Peyer's patch (tissue), 4 donors: ENCODE measurements around the gene TPRX1.

Experiments
- POLR2A ChIP-seq, 2 donors: fragments of 450-650 bp; IDR thresholded peaks; one replicate each; pipeline ENCODE4 v1.5.1; 2017; ENCODE audit warnings: antibody characterized with exemption in 2 of 2, mild to moderate bottlenecking in 2 of 2, moderate library complexity in 2 of 2
- TF ChIP-seq, protein P1 (sequence below), 6 experiments: fragments of 450-650 bp in 4 of 6; fragments of 200-600 bp in 2 of 6; sonication (generic) in 1 of 6; IDR thresholded peaks; one replicate each; pipeline ENCODE4 v1.5.1; 2017 to 2019; ENCODE audit warnings: antibody characterized with exemption in 6 of 6, mild to moderate bottlenecking in 3 of 6, moderate library complexity in 1 of 6

DNA sequence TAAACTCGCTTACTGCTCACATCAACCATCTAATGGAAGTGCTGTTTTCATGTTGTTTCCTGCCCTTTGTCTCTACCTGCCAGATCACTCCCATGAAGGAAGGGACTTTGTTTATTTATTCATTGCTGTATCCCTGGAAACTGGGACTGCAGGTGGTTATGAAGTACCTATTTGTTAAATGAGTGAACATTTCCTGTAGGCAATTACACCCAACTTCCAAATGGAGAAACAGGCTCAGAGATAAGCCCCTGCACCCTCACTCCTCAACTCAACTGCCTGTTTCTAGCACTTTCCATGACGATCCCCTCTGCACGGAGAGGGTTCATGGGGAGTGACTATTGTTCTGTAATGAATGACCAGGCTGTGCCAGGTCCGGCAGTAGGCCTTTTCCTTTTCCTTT is 27.8 kb downstream of the TPRX1 start:
- TF ChIP-seq, protein P1, sequence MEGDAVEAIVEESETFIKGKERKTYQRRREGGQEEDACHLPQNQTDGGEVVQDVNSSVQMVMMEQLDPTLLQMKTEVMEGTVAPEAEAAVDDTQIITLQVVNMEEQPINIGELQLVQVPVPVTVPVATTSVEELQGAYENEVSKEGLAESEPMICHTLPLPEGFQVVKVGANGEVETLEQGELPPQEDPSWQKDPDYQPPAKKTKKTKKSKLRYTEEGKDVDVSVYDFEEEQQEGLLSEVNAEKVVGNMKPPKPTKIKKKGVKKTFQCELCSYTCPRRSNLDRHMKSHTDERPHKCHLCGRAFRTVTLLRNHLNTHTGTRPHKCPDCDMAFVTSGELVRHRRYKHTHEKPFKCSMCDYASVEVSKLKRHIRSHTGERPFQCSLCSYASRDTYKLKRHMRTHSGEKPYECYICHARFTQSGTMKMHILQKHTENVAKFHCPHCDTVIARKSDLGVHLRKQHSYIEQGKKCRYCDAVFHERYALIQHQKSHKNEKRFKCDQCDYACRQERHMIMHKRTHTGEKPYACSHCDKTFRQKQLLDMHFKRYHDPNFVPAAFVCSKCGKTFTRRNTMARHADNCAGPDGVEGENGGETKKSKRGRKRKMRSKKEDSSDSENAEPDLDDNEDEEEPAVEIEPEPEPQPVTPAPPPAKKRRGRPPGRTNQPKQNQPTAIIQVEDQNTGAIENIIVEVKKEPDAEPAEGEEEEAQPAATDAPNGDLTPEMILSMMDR (IDR thresholded peaks at IDR 0.05) = no peak
- TF ChIP-seq POLR2A (IDR thresholded peaks at IDR 0.05) = no peak
